Medulla oblongata (tissue), 1 donor: ENCODE results near the gene PPP1R37.
"Not testable (repeated sequence)": the region's sequence is repeated elsewhere in the genome, so short reads cannot be mapped to it uniquely, and the experiment has no call there.

Experiments
- DNase-seq: peaks from one replicate; pipeline ENCODE4 v3.0.0-alpha.2; 2015; ENCODE audit errors: extremely low spot score

PPP1R37 gene

GRCh38 chr19:45115809-45116615, 23.0 kb downstream of the PPP1R37 start:
- DNase-seq = no peak

GRCh38 chr19:45117167-45117594, 24.2 kb downstream of the PPP1R37 start:
- no peak for DNase-seq

GRCh38 chr19:45117671-45118070, 24.7 kb downstream of the PPP1R37 start:
- DNase-seq = no peak

GRCh38 chr19:45118106-45118505, 25.1 kb downstream of the PPP1R37 start:
- DNase-seq = no peak

GRCh38 chr19:45118591-45119355, 25.8 kb downstream of the PPP1R37 start:
- not testable (repeated sequence) for DNase-seq

GRCh38 chr19:45119582-45119981, 26.6 kb downstream of the PPP1R37 start:
- DNase-seq = no peak

GRCh38 chr19:45121827-45122345, 28.9 kb downstream of the PPP1R37 start:
- no peak for DNase-seq

GRCh38 chr19:45122832-45123231, 29.9 kb downstream of the PPP1R37 start:
- no peak for DNase-seq

- DNase-seq = no peak
These were observed 30.5 kb downstream of the PPP1R37 start for GRCh38 chr19:45123440-45123850.

- DNase-seq = no peak
These were observed 31.0 kb downstream of the PPP1R37 start for GRCh38 chr19:45124021-45124420.

- no peak for DNase-seq
These were observed 32.4 kb downstream of the PPP1R37 start for GRCh38 chr19:45125360-45125759.

- peak; percentile 53 for DNase-seq
These were observed 33.1 kb downstream of the PPP1R37 start for GRCh38 chr19:45125975-45126493.

- no peak for DNase-seq
These were observed 33.7 kb downstream of the PPP1R37 start for GRCh38 chr19:45126654-45127053.

GRCh38 chr19:45128146-45128545, 35.2 kb downstream of the PPP1R37 start:
- no peak for DNase-seq

- no peak for DNase-seq
These were observed 35.8 kb downstream of the PPP1R37 start for GRCh38 chr19:45128806-45129205.

- no peak for DNase-seq
These were observed 37.3 kb downstream of the PPP1R37 start for GRCh38 chr19:45130236-45130635.

- no peak for DNase-seq
These were observed 38.1 kb downstream of the PPP1R37 start for GRCh38 chr19:45130888-45131615.

GRCh38 chr19:45133661-45134060, 40.7 kb downstream of the PPP1R37 start:
- no peak for DNase-seq

GRCh38 chr19:45135176-45135885, 42.4 kb downstream of the PPP1R37 start:
- DNase-seq = no peak

- no peak for DNase-seq
These were observed 43.7 kb downstream of the PPP1R37 start for GRCh38 chr19:45136507-45137178.
